GM18498 (cell line): Measurements from ENCODE around the gene SPNS2.

Experiments used
- ATAC-seq: cut with Tn5 transposase; IDR thresholded peaks from one replicate; pipeline ENCODE4 v1.9.1; 2021; ENCODE audit warnings: mild to moderate bottlenecking, moderate library complexity; ENCODE audit not compliant: unreplicated experiment

SPNS2 gene

GRCh38 chr17:4503283-4504025 is 4.8 kb downstream of the SPNS2 start:
- no peak for ATAC-seq

GRCh38 chr17:4504188-4504587 is 5.5 kb downstream of the SPNS2 start:
- no peak for ATAC-seq

- ATAC-seq, result no peak
Measured at GRCh38 chr17:4505187-4505586, 6.5 kb downstream of the SPNS2 start.

GRCh38 chr17:4506175-4506813 is 7.6 kb downstream of the SPNS2 start:
- ATAC-seq, result no peak

- no peak for ATAC-seq
Measured at GRCh38 chr17:4506892-4507291, 8.2 kb downstream of the SPNS2 start.

GRCh38 chr17:4507361-4508111 is 8.9 kb downstream of the SPNS2 start:
- ATAC-seq, result no peak

- ATAC-seq, result no peak
Measured at GRCh38 chr17:4508207-4508606, 9.5 kb downstream of the SPNS2 start.

GRCh38 chr17:4509401-4509800 is 10.7 kb downstream of the SPNS2 start:
- peak; percentile 58 for ATAC-seq

- ATAC-seq, result no peak
Measured at GRCh38 chr17:4509923-4510617, 11.4 kb downstream of the SPNS2 start.

GRCh38 chr17:4510618-4510941 is 11.9 kb downstream of the SPNS2 start:
- ATAC-seq, result no peak

GRCh38 chr17:4511199-4511932 is 12.7 kb downstream of the SPNS2 start:
- ATAC-seq, result no peak

- no peak for ATAC-seq
Measured at GRCh38 chr17:4512156-4513112, 13.8 kb downstream of the SPNS2 start.

- no peak for ATAC-seq
Measured at GRCh38 chr17:4513113-4514032, 14.7 kb downstream of the SPNS2 start.

GRCh38 chr17:4514206-4514605 is 15.5 kb downstream of the SPNS2 start:
- no peak for ATAC-seq

- no peak for ATAC-seq
Measured at GRCh38 chr17:4514779-4515178, 16.1 kb downstream of the SPNS2 start.

- no peak for ATAC-seq
Measured at GRCh38 chr17:4515501-4515900, 16.8 kb downstream of the SPNS2 start.

GRCh38 chr17:4516735-4517134 is 18.1 kb downstream of the SPNS2 start:
- ATAC-seq, result no peak

GRCh38 chr17:4518901-4519300 is 20.2 kb downstream of the SPNS2 start:
- no peak for ATAC-seq

- no peak for ATAC-seq
Measured at GRCh38 chr17:4519361-4519788, 20.7 kb downstream of the SPNS2 start.
